NCI-H1048 (cell line): ENCODE data around the gene KLK1.

Experiments
- DNase-seq: peaks from one replicate; lab custom pipeline; 2025; lab: John Stamatoyannopoulos, UW

The KLK1 gene

DNA sequence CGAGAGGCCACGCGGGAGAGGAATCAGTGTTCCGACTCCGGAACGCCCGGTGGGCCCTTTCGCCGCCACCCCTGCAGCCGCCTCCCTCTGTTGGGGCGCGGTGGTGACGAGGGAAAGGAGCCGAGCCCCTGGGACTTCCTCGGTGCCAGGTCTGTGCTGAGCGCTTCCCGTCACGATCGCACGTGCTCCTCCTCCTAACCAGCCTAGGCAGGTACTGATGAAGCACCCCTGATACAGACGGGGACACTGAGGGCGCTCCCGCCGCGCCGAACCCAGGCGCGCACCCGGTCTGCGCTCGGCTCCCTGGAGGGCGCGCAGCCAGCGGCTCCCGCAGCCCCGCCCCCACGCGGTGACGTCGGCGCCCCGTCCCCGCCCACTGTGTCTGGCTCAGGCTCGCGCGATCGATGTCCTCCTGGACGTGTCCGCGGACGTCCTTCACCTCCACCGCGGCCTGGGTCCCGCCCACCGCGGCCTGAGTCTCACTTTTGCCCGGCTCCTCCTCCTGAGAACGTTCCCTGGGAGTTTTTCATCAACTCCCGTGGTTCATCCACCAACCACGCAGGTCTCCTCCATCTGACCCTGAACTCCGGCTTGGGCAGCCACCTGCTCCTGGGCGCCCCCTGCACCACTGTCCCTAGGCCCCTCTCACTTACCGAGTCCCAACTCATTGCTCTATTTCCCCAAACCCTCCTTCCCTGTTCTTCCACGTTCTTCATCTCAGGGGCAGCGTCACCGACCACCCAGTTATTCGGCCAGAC is 12.4 kb upstream of the KLK1 start:
- DNase-seq, result no peak

DNA sequence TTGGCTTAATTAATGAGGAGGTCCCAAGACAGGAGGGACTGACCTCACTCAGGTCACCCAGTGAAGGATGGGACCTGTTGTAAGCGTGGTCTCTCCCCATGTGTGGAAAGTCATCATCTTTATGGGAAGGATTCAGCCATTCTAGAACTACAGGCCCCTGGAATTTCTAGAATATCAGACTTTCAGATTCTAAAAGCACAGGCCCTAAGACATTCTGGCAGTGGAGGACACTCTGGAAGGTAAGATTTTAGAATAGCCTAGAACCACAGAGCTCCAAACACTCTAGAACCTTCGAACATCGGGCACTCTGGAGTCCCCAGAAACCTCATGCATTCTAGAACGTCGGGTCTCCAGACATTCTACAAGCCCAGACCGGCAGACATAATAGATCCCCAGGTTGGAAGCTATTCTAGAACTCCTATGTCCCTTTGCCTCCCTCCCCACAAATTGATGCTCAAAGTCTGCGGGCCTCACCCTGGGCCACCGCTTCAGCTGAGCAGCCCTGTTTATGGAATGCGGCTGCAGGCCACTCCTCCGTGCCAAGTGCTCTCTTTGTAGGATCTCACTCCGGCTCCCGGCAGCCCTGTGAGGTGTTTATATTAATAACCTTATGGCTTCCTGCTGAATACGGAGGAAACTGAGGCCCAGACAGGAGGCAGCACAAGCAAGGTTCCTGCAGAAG is 11.7 kb upstream of the KLK1 start:
- no peak for DNase-seq

DNA sequence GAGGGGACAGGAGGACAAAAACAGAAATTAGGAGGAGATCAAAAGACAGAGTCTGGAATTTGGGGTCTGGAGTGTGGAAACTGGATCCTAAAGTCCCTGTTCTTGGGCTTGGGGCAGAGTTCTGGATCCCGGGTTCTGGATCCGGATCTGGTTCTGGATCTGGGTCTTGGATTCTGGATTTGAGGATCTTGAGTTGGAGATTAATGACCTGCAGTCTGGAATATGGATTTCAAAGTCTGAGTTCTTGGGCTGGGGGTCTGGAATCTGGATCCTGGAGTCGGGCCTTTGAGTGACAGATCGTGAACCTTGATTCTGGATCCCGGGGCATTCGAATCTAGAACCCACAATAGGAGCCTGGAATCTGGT is 10.2 kb upstream of the KLK1 start:
- DNase-seq, result no peak

DNA sequence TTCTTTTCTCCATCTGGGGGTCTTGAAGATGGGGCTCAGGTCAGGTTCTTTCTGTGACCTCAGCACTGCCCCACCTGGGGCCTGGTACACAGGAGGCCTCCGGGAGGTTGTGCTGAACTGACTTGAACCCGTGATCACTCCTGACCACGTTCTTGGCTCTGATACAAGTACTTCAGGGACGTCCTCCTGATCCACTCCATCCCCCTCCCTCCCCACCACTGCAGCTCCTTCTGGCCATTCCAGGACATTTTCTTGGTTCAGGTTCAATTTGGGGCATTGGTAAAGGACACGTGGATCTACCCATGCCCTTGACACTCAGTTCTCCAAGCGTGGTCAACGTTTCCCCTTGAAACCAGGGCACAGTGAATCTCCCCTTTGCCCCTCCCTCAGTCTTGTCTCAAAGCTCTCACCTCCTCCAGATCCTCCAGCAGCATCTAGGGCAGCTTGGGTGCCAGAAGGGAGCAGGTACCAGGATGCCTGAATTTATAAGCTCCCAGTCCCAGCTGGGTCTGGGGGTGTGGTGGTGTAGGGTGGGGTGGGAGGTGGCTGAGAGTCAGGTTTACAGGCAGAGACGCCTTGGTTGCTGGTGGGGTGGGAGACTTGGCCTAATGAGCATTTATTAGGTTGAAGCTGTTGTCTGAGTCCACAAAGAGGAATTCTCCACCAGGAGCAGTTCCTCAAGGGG is 9.7 kb upstream of the KLK1 start, which contains the start of gene KLK15:
Gene KLK15 (minus strand): TSS at position 458 of the 685 bp plus-strand sequence. CDS start 2,082 bp downstream, outside the sequence.
- no peak for DNase-seq

DNA sequence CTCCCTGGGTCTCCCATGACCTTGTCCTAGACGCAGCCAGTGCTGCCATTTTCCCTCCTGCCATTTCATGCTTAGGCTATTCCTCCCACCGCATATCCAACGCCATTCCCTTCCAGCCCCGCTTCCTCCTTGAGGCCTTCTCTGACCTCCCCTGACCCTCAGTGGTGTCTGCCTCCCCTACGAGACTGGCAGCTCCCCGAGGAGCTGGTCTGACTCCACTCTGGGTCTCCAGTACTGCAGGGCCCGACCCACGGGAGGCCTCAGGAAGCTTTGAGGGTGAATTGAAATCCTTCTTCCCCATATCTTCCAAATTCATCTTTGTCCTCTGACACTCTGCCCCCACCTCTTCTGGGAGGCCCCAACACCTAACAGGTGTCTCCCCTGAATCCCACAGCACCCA is 9.1 kb upstream of the KLK1 start:
- DNase-seq, result no peak

DNA sequence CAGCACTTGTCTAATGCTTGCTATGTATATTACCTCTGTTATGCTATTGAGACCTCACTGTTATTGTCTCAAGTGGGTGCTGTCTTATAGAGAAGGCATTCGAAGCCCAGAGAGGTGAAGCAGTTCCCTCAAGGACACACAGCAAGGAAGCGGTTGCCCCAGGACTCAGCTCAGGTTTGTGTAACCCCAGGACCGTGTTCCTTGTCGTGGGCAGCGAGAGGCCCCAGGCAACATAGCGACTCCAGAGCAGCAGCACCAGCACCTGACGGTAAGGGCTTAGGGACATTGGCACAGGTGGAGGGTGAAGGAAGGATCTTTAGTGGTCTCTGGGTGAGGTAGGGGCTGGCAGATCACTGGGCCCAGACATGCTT is 7.4 kb upstream of the KLK1 start:
- DNase-seq, result no peak

DNA sequence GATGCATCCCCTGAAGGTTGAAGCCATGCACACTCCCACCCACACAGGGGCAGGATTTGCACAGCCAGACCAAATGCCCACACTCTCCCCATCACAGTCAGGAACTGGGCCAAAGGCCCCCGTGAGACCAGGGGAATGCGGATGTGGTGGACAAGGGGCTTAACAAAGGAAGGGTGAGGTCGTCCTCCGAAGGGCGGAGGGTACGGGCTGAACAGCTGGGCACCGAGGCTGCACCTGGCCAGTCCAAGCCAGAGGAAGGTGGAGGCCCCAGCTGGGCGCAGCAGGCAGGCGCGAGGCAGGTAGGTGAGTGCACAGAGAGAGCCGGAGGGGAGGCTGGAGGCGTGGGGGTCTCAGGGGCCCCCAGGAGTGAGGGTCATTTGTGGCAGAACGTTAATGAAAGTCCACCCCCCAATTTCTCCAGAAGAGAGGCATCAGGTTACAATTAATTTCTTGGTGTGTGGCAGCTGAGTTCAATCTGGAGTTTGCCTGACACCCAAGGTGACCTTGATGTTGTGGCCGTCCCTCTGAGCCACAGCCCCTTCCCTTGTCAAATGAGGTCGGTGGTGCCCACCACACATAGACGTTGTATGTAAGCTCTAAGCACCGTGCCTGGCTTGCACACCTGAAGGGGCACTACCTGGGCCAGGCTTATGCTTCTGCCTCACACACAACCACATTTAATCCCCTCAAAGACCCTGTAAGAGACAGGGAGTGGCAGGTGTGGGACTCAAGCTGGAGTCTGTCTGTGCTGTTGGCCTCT is 6.9 kb upstream of the KLK1 start:
- DNase-seq, result no peak

DNA sequence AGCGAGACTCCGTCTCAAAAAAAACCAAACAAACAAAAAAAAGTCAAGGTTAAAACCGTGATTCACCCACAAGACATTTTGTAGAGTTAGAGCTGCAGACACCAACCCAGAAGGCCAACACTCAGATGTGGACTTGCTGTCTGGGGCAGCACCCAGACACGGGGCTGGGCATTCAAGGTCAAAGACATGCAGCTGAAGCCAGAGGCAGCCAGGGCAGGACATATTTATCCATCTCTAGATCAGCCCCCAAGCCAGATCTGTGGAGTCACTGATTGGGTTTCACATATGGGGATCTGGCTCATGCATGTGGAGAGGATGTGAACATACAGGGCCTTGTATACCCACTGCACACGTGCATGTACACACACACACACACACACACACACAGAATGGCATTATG is 6.2 kb upstream of the KLK1 start:
- no peak for DNase-seq

DNA sequence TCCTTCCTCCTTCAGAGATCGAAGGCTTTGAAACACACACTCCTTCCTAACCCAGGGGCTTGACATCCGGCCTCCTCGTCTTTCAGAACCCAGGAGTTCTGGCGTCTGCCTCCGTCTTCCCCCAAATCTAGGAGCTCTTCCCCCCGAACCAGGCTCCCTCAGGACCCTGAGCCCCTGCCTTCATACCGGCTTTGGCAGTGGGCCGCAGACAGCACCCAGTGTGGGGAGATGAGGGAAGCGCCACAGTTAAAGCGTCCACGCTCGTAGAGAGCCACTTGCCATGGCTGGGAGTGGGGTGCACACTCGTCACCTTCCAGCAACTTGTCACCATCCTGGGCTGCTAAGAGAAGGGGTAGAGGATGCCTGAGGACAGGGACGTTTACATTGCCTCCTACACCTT is 3.9 kb upstream of the KLK1 start:
- no peak for DNase-seq

DNA sequence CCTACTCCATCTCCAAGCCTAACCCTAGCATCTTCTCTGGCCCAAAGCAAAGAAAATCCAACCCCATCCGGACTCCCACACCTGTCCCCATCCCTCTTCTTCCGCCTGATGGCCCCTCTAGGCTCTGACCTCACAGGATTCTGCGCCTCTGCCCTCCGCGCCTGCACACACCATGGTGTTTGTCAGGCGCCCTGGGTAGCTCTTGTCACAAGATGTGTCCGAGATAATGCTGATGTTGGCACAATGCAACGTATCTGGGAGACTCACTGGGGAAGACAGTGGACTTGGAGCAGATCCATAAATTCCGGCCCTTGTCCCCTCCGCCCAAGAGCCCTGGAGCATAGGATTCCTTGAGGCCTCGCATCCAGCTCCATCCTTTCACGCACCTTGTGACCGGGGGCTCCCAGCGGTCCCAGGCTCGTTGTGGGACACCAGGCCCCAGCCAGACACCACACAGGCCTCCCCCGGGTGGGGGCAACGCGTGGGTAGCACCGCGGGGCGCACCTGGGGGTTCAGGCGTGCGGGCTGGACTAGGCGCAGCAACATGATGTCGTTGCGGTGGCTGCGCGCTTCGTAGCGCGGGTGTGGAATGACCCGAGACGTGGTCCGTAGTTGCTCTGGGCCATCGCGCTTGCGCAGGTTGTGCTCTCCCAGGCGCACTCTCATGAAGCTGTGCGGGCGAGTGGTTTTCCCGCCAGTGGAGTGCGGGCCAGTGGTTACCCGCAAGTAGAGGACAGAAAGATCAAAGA is 3.1 kb upstream of the KLK1 start:
- no peak for DNase-seq

DNA sequence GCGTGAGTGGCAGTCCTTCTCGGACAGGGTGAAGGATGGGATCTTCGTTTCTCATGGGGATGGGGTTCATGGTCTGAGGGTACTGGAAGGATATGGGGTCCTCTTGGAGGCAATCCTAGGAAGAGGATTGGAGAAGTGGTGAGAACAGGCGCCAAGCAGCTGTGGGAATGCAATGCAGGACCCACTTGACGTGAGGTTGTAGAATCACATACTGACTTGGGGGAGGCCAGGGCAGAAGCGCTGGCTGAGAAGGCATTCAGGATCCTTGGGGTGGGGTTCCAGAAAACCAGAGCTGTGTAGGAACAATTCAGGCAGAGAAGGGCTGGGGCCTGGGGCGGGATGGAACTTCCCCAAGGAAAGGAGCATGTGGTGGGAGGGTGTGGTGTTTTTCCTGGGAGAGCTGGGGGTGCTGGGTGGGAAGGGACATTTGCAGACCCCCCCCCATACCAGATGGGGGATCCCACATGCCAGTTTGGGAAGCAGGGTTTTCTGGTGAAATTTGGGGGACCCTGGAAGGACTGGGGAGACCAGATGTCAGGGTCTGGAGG is 852 bp downstream of the KLK1 start:
- DNase-seq, result no peak

DNA sequence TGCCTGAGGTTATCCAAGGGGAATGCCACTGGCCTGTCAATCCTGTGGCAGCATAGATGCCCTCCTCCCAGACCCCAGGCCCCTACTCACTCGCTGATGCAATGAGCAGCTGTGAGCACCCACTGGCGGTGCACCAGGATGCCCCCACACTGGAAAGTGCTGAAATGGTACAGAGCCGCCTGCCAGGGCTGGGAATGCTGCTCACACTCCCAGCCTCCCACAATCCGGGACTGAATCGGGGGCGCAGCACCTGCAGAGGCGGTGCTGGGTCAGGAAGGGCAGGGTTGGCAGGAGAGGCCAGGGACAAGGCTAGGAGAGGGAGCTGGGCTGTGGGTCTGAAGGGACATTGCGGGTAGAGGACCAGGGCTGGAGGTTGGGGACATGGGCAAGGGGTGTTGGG is 2.0 kb downstream of the KLK1 start:
- DNase-seq, result no peak

DNA sequence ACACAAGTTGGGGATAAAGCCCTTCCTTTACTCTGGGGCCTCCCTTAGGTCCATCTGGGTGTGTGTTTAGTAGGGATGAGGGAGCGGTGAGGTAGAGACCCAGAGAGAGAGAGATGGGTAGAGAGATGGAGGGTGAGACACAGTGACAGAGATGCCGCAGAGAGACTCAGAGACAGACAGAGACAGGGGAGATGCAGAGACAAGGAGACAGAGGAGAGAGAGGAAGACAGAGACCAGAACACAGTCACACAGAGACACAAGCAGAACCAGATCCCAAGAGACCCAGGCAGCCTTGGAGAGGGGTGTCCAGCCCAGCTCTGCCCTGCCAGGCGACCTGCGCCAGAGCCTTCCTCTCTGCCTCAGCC is 2.4 kb downstream of the KLK1 start:
- DNase-seq, result no peak

DNA sequence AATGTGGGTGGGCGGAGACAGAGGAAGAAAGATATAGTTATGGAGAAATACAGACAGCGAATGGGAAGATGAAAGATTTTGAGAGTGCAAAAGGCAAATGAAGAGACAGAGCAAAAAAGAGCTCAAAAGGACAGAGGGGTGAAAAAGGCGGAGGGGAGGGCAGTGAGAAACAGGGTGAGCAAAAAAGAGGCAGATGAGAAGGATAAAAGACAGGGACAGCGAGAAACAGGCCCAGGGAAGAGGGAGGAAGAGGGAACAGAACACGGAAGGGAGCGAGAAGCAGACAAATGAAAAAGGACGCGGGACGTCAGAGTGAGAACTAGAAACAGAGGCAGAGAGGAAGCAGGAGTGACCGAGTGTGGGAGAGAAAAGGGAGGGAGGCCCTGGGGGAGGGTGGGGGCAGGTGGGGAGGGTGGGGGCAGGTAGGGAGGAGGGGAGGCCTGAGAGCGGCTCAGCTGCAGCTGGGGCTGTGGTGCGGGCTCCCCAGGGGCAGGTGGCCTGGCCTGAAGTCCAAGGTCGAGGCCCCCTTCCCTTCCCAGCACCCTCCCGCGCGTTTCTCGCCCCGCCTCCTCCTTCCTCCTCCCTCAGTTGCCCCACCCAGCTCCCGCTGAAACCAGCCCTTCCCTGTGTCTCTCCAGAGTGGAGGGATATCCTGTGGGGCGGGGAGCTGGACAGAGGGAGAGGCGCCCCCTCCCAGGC is 2.9 kb downstream of the KLK1 start:
- DNase-seq, result no peak

DNA sequence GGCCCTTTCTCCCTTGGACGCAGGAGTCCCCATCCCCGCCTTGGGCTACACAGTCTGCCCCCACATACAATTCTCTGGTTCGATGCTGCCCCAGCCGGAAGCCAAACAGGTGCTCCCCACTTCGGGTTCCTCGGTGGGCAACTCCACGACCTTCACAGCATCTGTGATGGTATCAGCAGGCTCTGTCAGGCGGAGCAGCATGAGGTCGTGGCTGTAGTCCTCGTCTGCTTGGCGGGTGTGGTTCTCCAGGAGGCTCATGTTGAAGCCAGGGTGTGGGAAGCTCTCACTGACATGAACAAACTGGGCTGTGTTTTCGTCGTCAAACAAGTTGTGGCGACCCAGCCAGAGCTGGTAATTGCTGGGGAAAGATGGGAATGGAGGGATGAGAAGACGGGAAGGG is 3.5 kb downstream of the KLK1 start:
- no peak for DNase-seq

DNA sequence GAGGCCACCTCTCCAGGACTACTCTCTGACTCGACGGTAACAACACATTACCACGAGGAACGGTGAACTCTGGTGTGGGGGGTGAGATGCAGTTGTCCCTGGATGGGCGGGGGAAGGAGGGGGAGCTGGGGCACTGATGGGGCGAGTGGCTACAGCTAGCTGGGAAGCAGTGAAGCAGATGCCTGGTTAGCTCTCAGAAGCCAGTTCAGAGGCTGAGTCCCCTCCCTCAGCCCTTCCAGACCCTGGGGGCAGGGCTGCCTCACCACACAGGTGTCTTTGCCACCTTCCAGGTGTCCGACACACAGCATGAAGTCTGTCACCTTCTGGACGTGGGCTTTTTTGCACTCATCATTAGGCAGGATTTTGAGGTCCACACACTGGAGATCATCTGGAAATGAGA is 4.0 kb downstream of the KLK1 start:
- DNase-seq, result no peak

DNA sequence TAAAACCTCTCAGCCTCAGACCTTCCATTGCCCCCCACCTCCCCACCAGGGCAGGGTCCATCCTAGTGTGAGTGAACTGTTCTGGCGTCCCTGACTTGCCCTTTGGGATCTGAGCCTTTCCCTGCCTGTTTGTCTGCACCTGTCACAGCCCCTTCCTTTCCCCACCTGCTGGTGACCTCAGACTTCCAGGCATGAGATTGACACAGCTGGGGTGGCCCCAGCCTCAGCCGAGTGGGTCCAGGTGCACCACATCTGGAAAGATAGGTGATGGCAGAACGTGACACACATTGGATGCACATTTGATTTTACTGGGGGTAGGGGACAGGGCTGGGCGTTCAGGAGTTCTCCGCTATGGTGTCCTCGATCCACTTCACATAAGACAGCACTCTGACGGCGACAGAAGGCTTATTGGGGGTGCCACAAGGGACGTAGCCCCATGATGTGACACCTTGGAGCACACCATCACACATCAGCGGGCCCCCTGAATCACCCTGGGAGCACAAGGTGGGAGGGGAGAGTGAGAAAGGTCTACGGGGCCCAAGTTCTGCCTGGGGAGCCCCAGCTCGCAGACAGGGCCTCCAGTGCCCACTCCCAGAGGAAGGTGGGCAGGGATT is 4.6 kb downstream of the KLK1 start:
- DNase-seq, result no peak

DNA sequence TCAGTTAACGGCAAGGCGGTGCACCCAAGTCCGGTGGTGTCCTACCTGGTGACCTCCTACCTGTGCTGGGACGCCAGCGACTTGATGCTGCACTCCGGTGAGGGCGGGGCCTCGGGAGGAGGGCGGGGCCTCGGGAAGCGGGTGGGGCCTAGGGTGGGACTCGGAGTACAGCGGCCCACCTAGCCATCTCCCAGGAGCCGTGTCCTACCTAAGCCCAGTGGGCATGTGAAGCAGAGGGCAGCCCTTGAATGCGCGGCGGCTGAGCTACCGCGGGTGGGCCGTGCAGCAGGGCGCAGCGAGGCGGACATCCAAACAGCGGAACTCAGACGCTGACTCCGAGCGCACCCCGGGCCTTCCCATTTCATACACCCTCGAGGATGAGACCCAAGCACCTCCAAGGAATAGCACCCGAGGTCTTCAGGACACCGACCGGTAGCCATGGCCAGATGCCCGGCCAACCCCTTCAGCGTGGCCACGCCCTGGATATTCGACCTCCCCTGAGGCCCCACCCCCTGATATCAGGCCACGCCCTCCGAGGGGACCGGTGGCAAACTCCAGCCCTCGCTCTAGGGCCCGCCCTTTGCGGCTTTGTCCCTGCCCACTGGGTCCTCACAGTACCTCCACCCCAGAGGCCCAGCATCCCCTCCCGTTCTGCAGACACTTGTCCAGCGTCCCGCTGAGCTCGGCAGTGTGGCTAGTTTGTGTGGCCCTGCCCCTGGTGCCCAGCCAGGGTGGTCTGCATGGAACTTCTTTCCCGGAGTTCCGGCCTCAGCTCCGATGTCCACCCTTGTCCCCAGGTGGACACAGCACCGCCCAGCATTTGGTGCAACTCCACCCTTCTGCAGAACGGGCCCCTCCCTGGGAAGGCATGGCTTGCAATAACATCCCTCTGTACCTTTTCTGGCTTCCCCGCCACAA is 5.4 kb downstream of the KLK1 start:
- DNase-seq, result no peak

DNA sequence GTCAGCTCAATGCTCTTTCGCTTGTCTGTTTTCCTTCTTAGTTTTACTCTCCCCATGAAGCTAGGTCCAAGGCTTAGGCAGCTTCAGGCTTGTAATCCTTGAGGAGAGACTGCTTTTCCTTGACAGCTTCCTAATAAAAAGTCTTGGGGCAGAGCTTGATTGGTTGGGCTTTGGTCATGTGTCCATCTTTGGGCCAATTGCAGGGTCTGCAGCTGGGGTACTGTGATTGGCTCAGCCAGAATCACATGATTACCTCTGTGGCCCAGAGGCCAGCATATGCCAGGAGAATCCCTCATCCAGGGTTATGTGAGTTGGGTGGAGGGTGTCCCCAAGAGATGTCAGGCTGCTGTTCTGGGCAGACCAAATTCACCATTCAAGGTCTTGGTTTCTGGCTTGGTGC is 8.1 kb downstream of the KLK1 start:
- no peak for DNase-seq
